Measurements from ENCODE around the gene BLMH. TPM values are rescaled to one million over a fixed set of nuclear protein-coding genes. Genes with fewer than 3 reads are reported as not detected.

The BLMH gene
- total RNA-seq, 1 experiment from 2014 or later = 51.2 TPM

DNA sequence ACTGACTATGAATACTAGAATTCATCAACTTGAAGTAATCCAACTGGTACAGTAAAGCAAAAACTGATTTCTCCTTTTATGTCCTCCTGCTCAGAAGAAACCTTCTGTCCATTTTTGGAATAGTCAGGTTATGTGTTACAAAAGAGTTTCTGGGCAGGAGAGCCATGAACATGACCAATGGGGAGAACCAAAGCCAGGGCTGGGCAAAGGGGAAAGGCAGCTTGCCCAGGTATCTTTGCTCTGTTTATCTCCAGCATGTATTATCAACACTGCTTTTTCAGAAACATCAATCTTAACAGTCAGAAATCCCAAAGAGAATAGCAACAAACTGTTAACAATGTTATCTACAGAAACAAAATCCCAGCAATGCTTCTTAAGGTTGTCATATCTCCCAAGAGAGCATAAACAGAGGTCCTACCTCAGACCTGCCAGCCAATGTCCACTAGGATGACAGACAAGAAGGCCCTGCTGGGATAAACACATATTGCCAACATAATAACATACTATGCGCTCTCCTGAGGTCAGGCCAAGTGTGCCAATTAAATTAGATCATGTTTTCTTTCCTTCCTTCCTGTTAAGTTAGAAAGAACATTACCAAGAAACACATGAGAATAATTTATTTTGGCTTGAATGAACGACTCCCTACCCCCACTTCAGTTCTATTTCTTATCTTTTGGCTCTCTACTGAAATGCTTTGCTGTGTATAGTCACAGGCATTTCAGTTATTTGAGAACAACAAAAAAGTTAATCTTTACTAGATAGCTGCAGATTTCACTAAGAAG is 28.0 kb downstream of the BLMH start:
- ChIA-PET CTCF (no interaction called here), RAD21 (ENCODE audit: low non-redundant PET in 1 of 2, low total read pairs in 2 of 2, uncharacterized antibody in 2 of 2, unreplicated experiment in 2 of 2) (no interaction called here), POLR2A (no interaction called here)
- DNase-seq (ENCODE audit: low read depth, low spot score) = no peak
- Histone ChIP-seq H3K9me2 (ENCODE audit: insufficient read depth) (no peaks in the 10 kb centered on the region), H3K36me3 (ENCODE audit: control insufficient read depth in 1 of 2, insufficient read depth in 2 of 2, low read length in 2 of 2) (peaks cover 20 to 39% of the 10 kb centered on the region in 2 experiments; a peak in 3 of 4 replicates), H2AFZ (ENCODE audit: low read depth, low read length, poor library complexity, severe bottlenecking) (no peak overlapping the region), H3K27ac (ENCODE audit: low read depth, low read length) (no peak overlapping the region), H3K79me2 (ENCODE audit: insufficient read depth, low read length) (no peaks in the 10 kb centered on the region; the same call in 1 of the 2 replicates), H3K4me2 (ENCODE audit: low read length) (no peak overlapping the region), H3K9me3 (ENCODE audit: control insufficient read depth in 1 of 2, insufficient read depth in 1 of 2, low read depth in 1 of 2, low read length in 2 of 2) (no peaks in the 10 kb centered on the region), H3K4me1 (ENCODE audit: control insufficient read depth in 1 of 2, insufficient read depth in 2 of 2, low read length in 2 of 2) (no peaks in the 10 kb centered on the region), H3K27me3 (ENCODE audit: insufficient read depth, low read length) (no peaks in the 10 kb centered on the region), H4K20me1 (ENCODE audit: insufficient read depth) (no peaks in the 10 kb centered on the region), H3K4me3 (replicated peaks in 1 of 2; ENCODE audit: low read depth in 1 of 2, low read length in 2 of 2) (no peak overlapping the region), H3K9ac (ENCODE audit: low read length) (no peak overlapping the region)
- no TSS peak for BruUV-seq (replicated peaks)
- no peak for ATAC-seq
- intact Hi-C loops (cut with micrococcal nuclease) = no loop called here
- TF ChIP-seq YY1 (IDR thresholded peaks at IDR 0.05; ENCODE audit: extremely low read depth, insufficient replicate concordance, low read depth, low read length) (no peak), ZFX (IDR thresholded peaks at IDR 0.05) (no peak), EGR1 (IDR thresholded peaks at IDR 0.05; ENCODE audit: low read depth) (no peak)
- TF ChIP-seq, protein P1, sequence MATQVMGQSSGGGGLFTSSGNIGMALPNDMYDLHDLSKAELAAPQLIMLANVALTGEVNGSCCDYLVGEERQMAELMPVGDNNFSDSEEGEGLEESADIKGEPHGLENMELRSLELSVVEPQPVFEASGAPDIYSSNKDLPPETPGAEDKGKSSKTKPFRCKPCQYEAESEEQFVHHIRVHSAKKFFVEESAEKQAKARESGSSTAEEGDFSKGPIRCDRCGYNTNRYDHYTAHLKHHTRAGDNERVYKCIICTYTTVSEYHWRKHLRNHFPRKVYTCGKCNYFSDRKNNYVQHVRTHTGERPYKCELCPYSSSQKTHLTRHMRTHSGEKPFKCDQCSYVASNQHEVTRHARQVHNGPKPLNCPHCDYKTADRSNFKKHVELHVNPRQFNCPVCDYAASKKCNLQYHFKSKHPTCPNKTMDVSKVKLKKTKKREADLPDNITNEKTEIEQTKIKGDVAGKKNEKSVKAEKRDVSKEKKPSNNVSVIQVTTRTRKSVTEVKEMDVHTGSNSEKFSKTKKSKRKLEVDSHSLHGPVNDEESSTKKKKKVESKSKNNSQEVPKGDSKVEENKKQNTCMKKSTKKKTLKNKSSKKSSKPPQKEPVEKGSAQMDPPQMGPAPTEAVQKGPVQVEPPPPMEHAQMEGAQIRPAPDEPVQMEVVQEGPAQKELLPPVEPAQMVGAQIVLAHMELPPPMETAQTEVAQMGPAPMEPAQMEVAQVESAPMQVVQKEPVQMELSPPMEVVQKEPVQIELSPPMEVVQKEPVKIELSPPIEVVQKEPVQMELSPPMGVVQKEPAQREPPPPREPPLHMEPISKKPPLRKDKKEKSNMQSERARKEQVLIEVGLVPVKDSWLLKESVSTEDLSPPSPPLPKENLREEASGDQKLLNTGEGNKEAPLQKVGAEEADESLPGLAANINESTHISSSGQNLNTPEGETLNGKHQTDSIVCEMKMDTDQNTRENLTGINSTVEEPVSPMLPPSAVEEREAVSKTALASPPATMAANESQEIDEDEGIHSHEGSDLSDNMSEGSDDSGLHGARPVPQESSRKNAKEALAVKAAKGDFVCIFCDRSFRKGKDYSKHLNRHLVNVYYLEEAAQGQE (IDR thresholded peaks at IDR 0.05; ENCODE audit: low read depth) = no peak
